Measurements from ENCODE around the gene SLC47A1. TPM values are rescaled to one million over a fixed set of nuclear protein-coding genes. Genes with fewer than 3 reads are reported as not detected.

The SLC47A1 gene
- total and polyA plus RNA-seq, 2 of the 8 experiments (the other 6 are each of a cell fraction or from before 2014, with no cell fraction given), result 1.5 to 3.6 TPM

GRCh38 chr17:19574956-19575355 lies 41.3 kb downstream of the SLC47A1 start:
- Histone ChIP-seq H3K36me3 (ENCODE audit: control insufficient read depth in 2 of 4, insufficient read depth in 4 of 4, low read length in 3 of 4) (no peaks in the 10 kb centered on the region), H4K8ac (ENCODE audit: extremely low read depth, insufficient read depth, low read length) (no peak overlapping the region), H3K4me3 (ENCODE audit: extremely low read depth in 1 of 4, insufficient read depth in 2 of 4, low read depth in 3 of 4, low read length in 4 of 4) (no peak overlapping the region), H2BK120ac (replicated peaks; ENCODE audit: low read depth, low read length) (no peak overlapping the region), H3K9me3 (ENCODE audit: insufficient read depth in 2 of 2, low read depth in 1 of 2, low read length in 1 of 2) (no peaks in the 10 kb centered on the region), H3K14ac (ENCODE audit: insufficient read length) (no peak overlapping the region), H3K4me2 (ENCODE audit: insufficient read depth in 1 of 2, low read depth in 2 of 2, low read length in 2 of 2) (no peak overlapping the region), H2BK12ac (ENCODE audit: low read depth, low read length) (no peak overlapping the region), H3K4me1 (replicated peaks in 1 of 4; ENCODE audit: control insufficient read depth in 3 of 4, insufficient read depth in 4 of 4, low read length in 3 of 4) (peaks cover 0 to 3% (median 0%) of the 10 kb centered on the region in 4 experiments; a peak in 1 of 7 replicates), H2AFZ (ENCODE audit: low read length) (no peak overlapping the region), H3K4ac (replicated peaks; ENCODE audit: insufficient read length, low read depth, low read length) (no peak overlapping the region), H2AK5ac (ENCODE audit: low read depth, low read length) (no peak overlapping the region), H3K27me3 (replicated peaks in 1 of 4; ENCODE audit: control insufficient read depth in 3 of 4, extremely low read depth in 1 of 4, insufficient read depth in 3 of 4, low read length in 3 of 4) (peaks cover 0 to 7% (median under 1%) of the 10 kb centered on the region in 4 experiments; a peak in 2 of 7 replicates), H3K27ac (ENCODE audit: low read depth, low read length) (no peak overlapping the region), H4K91ac (replicated peaks; ENCODE audit: insufficient read length, low read length) (no peak overlapping the region), H3K23me2 (ENCODE audit: low read depth, low read length) (no peaks in the 10 kb centered on the region; the same call in 1 of the 2 replicates), H3K23ac (ENCODE audit: insufficient read length) (no peak overlapping the region), H3K9ac (replicated peaks in 1 of 4; ENCODE audit: extremely low read depth in 1 of 4, low read depth in 3 of 4, low read length in 3 of 4) (no peak overlapping the region), H3K18ac (ENCODE audit: extremely low read depth, low read length) (no peak overlapping the region), H4K5ac (ENCODE audit: insufficient read length, low read depth, low read length) (no peak overlapping the region), H2BK20ac (ENCODE audit: low read length) (no peak overlapping the region), H3K56ac (replicated peaks; ENCODE audit: insufficient read length, low read depth, low read length) (no peak overlapping the region), H3K79me2 (ENCODE audit: control insufficient read depth in 1 of 2, insufficient read depth in 2 of 2, low read length in 2 of 2) (no peaks in the 10 kb centered on the region), H3K79me1 (ENCODE audit: low read depth, low read length) (no peaks in the 10 kb centered on the region), H2BK5ac (ENCODE audit: low read depth, low read length) (no peak overlapping the region), H4K20me1 (replicated peaks in 1 of 2; ENCODE audit: control insufficient read depth in 1 of 2, insufficient read depth in 2 of 2, low read length in 2 of 2) (no peaks in the 10 kb centered on the region), H2BK15ac (ENCODE audit: low read length) (no peak overlapping the region)
- DNase-seq (ENCODE audit: low read depth in 1 of 2, low spot score in 2 of 2) (no peak), FAIRE-seq (no peak)
- POLR2A ChIA-PET (ENCODE audit: partially characterized antibody), result no interaction called here
- CTCF ChIA-PET (ENCODE audit: partially characterized antibody), result interaction anchor here (0.7 to 1.5 kb wide), 4 partner anchors 8 to 212 kb away, joined by 3 to 7 read pairs (median 4); partner anchors contain the start of gene B9D1
- 95% methylated on average over 4 of the region's 4 CpGs; no CpG with 5 or more reads in 1 of the 2 experiments for WGBS, 2 experiments (ENCODE audit: extremely low coverage in 1 of 2, insufficient coverage in 1 of 2, insufficient read length in 1 of 2, insufficient replicate concordance in 2 of 2, low coverage in 1 of 2, low lambda C conversion rate in 2 of 2, missing lambda C conversion rate in 1 of 2)
- TF ChIP-seq SAP30 (IDR thresholded peaks at IDR 0.05; ENCODE audit: insufficient read depth, insufficient replicate concordance, low read length) (no peak), RFX5 (IDR thresholded peaks at IDR 0.05; ENCODE audit: borderline replicate concordance, low read depth, low read length) (no peak)

All from H1 (cell line).